Esophagus squamous epithelium (tissue), 4 donors: ENCODE measurements around the gene GNAI1.

Source experiments
- CTCF ChIP-seq, 6 experiments: fragments of 450-650 bp in 4 of 6; fragments of 200-600 bp in 2 of 6; sonication (generic) in 2 of 6; IDR thresholded peaks; one replicate each; pipeline ENCODE4 v1.5.1; 2016 to 2019; ENCODE audit warnings: antibody characterized with exemption in 6 of 6, mild to moderate bottlenecking in 4 of 6, moderate library complexity in 4 of 6
- POLR2A ChIP-seq, 4 donors: fragments of 450-650 bp; IDR thresholded peaks; one replicate each; pipeline ENCODE4 v1.6.1; 2017; ENCODE audit warnings: antibody characterized with exemption in 4 of 4, mild to moderate bottlenecking in 4 of 4, moderate library complexity in 3 of 4

- TF ChIP-seq POLR2A (IDR thresholded peaks at IDR 0.05) (no peak), CTCF (IDR thresholded peaks at IDR 0.05) (no peak)
Observed at GRCh38 chr7:80172387-80172786, 37.8 kb downstream of the GNAI1 start.
